Liver (tissue), 3 donors: Measurements from ENCODE around the gene HMGB4.

Experiments used
- GABPA ChIP-seq, 2 donors: IDR thresholded peaks in 1 of 2; conservative IDR thresholded peaks in 1 of 2; 2 replicates each; pipeline ENCODE4 v1.6.1; 2016; ENCODE audit warnings: antibody characterized with exemption in 2 of 2, mild to moderate bottlenecking in 1 of 2, moderate library complexity in 1 of 2
- JUND ChIP-seq, 2 donors: IDR thresholded peaks; 2 replicates each; pipeline ENCODE4 v1.6.1; 2016; ENCODE audit warnings: antibody characterized with exemption in 2 of 2
- MAX ChIP-seq: IDR thresholded peaks from 2 replicates; pipeline ENCODE4 v1.6.1; 2016; ENCODE audit warnings: antibody characterized with exemption
- RAD21 ChIP-seq, 2 donors: IDR thresholded peaks; 2 replicates each; pipeline ENCODE4 v1.6.1; 2016; ENCODE audit warnings: antibody characterized with exemption in 2 of 2, mild to moderate bottlenecking in 2 of 2
- RXRA ChIP-seq, 2 donors: IDR thresholded peaks; 2 replicates each; pipeline ENCODE4 v1.6.1; 2017 to 2018; ENCODE audit warnings: antibody characterized with exemption in 2 of 2, mild to moderate bottlenecking in 1 of 2
- SP1 ChIP-seq: IDR thresholded peaks from 2 replicates; pipeline ENCODE4 v1.6.1; 2018; ENCODE audit warnings: antibody characterized with exemption, mild to moderate bottlenecking
- TAF1 ChIP-seq: conservative IDR thresholded peaks from 2 replicates; pipeline ENCODE4 v1.6.1; 2016; ENCODE audit warnings: antibody characterized with exemption, mild to moderate bottlenecking
- YY1 ChIP-seq: IDR thresholded peaks from 2 replicates; pipeline ENCODE4 v1.6.1; 2016; ENCODE audit warnings: antibody characterized with exemption, mild to moderate bottlenecking
- TF ChIP-seq, protein P1 (sequence below): fragments of 150-350 bp; IDR thresholded peaks from 2 replicates; pipeline ENCODE4 v1.5.1; 2017; ENCODE audit warnings: improper control_type of control experiment, low read depth, low read length; ENCODE audit not compliant: missing input control
- TF ChIP-seq, protein P2 (sequence below): IDR thresholded peaks from 2 replicates; pipeline ENCODE4 v1.6.1; 2016; ENCODE audit warnings: antibody characterized with exemption
- donor health status: healthy.
- donor health status: healthy.

- TF ChIP-seq SP1 (no peak), TAF1 (no peak), GABPA (IDR thresholded peaks at IDR 0.05 in 1 of 2, conservative IDR thresholded peaks at IDR 0.05 in 1 of 2) (no peak), JUND (IDR thresholded peaks at IDR 0.05) (no peak), RAD21 (IDR thresholded peaks at IDR 0.05) (no peak), MAX (no peak), YY1 (no peak), RXRA (IDR thresholded peaks at IDR 0.05) (no peak)
- TF ChIP-seq, protein P1, sequence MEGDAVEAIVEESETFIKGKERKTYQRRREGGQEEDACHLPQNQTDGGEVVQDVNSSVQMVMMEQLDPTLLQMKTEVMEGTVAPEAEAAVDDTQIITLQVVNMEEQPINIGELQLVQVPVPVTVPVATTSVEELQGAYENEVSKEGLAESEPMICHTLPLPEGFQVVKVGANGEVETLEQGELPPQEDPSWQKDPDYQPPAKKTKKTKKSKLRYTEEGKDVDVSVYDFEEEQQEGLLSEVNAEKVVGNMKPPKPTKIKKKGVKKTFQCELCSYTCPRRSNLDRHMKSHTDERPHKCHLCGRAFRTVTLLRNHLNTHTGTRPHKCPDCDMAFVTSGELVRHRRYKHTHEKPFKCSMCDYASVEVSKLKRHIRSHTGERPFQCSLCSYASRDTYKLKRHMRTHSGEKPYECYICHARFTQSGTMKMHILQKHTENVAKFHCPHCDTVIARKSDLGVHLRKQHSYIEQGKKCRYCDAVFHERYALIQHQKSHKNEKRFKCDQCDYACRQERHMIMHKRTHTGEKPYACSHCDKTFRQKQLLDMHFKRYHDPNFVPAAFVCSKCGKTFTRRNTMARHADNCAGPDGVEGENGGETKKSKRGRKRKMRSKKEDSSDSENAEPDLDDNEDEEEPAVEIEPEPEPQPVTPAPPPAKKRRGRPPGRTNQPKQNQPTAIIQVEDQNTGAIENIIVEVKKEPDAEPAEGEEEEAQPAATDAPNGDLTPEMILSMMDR = no peak
- TF ChIP-seq, protein P2, sequence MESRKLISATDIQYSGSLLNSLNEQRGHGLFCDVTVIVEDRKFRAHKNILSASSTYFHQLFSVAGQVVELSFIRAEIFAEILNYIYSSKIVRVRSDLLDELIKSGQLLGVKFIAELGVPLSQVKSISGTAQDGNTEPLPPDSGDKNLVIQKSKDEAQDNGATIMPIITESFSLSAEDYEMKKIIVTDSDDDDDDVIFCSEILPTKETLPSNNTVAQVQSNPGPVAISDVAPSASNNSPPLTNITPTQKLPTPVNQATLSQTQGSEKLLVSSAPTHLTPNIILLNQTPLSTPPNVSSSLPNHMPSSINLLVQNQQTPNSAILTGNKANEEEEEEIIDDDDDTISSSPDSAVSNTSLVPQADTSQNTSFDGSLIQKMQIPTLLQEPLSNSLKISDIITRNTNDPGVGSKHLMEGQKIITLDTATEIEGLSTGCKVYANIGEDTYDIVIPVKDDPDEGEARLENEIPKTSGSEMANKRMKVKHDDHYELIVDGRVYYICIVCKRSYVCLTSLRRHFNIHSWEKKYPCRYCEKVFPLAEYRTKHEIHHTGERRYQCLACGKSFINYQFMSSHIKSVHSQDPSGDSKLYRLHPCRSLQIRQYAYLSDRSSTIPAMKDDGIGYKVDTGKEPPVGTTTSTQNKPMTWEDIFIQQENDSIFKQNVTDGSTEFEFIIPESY = no peak
Measured at GRCh38 chr1:33874636-33875035, 10.8 kb downstream of the HMGB4 start.
